ENCODE measurements around the gene GTF2F1.
"Not testable (repeated sequence)": the region's sequence is repeated elsewhere in the genome, so short reads cannot be mapped to it uniquely, and the experiment has no call there.

Gene GTF2F1

DNA sequence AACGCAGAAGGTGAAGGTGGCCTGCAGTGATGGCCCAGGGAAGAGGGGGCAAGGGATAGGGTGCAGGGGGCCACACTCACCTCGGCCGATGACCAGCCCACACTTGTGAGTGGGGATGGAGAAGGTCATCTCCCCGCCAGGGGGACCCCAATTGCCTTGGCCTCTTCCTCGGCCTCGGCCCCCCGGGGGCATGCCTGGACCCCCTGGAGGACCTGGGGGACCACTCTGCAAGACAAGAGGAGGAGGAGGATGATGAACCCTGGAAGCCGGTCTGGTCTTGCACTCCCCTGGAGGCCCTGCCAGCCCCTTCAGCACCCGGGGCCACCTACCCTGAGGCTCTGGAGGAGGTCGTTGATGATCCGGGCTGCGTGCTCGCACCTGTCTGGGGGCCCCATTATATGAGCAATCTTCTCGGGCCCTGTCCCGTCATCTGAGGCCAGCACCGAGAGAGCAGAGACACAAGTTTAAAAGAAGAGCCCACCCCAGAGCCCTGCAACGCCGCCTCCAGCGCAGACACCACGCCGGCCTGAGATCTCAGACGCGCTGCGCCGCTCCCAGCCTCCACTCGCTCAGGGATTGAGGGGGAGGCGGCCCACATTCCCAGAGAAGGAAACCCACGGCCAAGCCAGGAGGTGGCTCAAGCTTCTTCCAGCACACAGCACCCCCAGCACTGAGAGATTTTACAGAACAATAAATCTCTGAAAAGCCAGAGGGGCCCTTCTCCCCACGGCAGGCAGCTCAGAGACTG lies 23.9 kb upstream of the GTF2F1 start:
- DNase-seq, result no peak

- no peak for DNase-seq
These were observed 22.7 kb upstream of the GTF2F1 start for GRCh38 chr19:6415591-6416190.

DNA sequence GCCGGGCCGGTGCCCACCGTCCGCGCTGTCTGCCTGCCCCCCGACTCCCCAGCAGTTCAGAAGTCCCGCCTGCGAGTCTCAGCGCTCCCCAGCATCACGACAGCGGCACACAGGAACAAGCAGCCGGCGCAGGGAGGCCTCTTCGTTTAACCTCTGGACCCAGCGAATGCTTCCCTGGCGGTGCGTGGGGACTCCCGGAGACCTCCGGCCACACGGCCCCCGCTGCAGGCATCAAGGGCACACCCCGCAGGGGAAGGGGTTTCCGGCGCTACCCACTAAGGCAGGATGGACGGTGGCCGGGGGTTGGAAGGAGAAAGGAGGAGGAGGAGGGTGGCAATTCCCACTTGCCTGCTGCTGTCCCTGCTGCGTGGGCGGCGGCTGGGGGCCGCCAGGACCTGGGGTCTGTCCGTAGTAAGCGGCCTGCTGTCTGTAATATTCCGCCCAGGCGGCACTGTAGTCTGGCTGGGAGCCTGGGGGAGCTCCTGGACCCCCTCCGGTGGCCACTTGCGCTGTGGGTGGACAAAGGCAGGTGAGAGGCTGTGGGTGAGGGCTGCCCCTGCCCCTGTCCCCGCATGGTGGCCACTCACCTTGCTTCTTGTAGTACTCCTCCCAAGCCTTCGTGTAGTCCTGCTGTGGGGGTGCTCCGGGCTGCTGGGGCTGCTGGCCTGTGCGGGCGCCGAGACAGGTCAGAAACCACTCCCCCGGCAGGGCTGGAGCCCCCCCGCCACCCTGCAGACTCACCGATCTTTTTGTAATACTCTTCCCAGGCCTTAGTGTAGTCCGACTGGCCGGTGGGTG lies 22.0 kb upstream of the GTF2F1 start:
- DNase-seq, result no peak

- DNase-seq, result no peak
These were observed 21.0 kb upstream of the GTF2F1 start for GRCh38 chr19:6413721-6414643.

DNA sequence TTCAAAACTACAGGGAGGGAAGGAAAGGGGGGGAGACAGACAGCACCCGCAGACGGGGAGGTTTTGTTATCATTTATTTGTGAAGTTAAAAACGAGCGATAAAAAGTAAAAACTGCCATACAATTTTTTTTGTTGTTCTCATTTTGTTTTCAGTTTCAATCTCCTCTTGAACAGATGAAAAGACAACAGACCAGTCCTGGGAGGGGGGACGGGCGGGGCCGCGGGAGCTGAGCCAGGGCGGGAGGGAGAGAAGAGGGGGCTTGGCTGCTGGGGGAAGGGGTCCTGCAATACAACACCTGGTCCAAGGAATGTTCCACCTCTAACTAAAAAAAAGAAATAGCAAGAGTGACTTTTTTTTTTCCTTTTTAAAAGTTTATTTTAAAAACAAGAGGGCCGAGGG lies 20.3 kb upstream of the GTF2F1 start:
- DNase-seq, result no peak

DNA sequence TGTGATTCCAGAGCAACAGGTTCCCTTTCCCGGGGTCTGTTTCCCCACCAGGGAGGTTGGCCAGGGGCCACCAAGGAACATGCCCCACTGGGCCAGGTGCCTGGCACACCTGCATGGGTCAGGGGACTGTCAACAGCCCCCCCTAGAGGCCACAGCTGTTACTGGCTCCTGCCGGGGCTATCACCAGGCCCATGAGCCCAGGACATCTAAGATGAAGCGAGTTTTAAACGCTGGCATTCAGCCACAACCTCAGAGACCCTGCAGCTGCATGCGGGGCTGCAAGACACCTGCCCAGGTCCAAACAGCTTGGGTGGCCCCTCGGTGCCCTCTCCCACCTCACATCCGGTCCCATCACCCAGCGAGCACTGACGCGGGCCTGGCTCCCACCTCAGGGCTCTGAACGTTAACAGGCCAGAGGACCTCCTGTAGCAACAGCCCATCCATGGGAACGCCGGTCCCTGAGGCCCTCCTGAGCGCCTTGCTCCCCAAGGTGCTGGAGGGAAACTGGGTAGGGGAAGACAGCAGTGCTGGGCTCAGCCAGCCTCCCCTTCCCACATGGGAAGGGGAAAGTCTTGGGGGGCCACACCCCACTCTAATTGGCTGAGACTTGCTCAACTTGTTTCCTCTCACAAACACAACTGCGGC lies 19.6 kb upstream of the GTF2F1 start:
- peak; percentile 33 to 47 for DNase-seq

- no peak for DNase-seq
These were observed 19.1 kb upstream of the GTF2F1 start for GRCh38 chr19:6412061-6412446.

- DNase-seq, result no peak
These were observed 16.4 kb upstream of the GTF2F1 start for GRCh38 chr19:6409346-6409745.

GRCh38 chr19:6406401-6406800 lies 13.4 kb upstream of the GTF2F1 start:
- no peak for DNase-seq

- DNase-seq, result no peak
These were observed 10.1 kb upstream of the GTF2F1 start for GRCh38 chr19:6402837-6403608.

GRCh38 chr19:6402058-6402457 lies 9.1 kb upstream of the GTF2F1 start:
- no peak for DNase-seq

DNA sequence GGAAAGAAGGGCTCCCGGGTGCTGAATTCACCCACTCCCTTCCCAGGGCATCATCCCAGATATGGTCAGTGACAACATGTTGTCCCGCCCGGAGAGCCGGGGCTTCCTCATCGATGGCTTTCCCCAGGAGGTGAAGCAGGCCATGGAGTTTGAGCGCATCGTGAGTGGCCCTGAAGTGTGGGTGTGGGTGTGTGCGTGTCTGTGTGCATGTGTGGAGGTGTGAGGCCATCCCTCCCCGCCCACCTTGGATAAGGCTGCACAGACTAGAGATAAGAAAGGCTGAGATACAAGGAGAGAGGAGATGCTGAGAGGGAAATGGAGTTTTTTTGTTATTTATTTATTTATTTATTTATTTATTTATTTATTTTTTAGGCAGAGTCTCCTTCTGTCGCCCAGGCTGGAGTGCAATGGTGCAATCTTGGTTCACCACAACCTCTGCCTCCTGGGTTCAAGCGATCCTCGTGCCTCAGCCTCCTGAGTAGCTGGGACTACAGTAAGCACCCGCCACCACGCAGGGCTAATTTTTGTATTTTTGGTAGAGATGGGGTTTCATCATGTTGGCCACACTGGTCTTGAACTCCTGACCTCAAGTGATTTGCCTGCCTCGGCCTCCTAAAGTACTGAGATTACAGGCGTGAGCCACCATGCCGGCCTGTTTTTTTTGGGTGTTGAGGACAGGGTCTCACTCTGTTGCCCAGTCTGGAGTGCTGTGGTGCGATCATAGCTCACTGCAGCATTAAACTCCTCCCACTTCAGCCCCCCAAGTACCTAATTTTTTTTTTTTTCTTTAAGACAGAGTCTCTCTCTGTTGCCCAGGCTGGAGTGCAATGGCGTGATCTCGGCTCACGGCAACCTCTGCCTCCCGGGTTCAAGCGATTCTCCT lies 7.3 kb upstream of the GTF2F1 start:
- not testable (repeated sequence) for DNase-seq

DNA sequence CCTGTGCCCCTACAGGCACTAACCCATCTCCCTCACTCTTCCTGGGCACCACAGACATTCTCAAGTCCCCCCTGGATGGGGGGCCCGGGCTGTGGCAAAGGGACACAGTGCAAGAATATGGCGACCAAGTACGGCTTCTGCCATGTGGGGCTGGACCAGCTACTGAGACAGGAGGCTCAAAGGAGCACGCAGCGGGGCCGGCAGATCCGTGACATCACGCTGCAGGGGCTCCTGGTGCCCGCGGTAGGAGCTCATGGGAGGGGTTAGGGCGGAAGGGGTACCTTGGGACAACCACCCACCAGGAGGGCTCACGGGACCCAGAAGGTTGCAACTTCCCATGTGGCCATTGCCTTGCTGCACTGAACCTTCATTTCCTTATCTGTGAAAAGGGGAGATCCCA lies 3.3 kb upstream of the GTF2F1 start:
- DNase-seq, result no peak

- no peak for DNase-seq
These were observed 1.9 kb upstream of the GTF2F1 start for GRCh38 chr19:6394831-6395230.

DNA sequence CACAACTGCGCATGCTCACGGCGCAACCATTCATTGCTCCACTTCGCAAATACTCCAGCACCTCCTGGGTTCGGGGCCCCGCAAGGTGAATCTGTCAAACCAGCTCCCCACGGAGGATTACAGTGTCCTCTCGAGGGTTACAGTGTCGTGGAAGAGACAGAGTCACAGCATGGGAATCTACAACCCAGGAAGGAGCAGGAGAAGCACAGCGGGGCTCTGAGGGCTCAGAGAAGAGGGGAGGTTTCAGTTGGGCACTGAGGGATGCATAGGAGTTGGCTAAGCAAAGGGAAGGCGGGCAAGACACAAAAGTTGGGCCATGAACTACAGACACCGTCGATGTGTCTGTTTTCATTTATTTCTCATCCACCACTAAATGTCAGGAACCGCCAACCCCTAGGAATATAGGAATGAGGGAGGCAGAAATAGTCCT lies 1.0 kb upstream of the GTF2F1 start:
- peak; percentile 63 to 69 for DNase-seq

- no peak for DNase-seq
These were observed 517 bp downstream of the GTF2F1 start for GRCh38 chr19:6392221-6393073.

GRCh38 chr19:6387372-6387771 lies 5.6 kb downstream of the GTF2F1 start:
- no peak for DNase-seq

DNA sequence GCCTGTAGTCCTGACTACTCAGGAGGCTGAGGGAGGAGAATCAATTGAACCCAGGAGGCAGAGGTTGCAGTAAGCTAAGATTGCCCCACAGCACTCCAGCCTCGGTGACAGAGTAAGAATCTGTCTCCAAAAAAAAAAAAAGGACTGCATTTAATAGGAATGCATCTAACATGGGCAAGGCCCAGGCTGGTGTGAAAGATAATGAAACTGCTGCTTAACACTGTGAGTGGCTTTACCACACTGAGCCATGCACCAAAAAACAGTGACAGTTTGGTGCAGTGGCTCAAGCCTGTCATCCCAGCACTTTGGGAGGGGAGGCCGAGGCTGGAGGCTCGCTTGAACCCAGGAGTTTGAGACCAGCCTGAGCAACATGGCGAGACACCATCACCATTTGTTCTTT lies 8.6 kb downstream of the GTF2F1 start:
- no peak for DNase-seq

DNA sequence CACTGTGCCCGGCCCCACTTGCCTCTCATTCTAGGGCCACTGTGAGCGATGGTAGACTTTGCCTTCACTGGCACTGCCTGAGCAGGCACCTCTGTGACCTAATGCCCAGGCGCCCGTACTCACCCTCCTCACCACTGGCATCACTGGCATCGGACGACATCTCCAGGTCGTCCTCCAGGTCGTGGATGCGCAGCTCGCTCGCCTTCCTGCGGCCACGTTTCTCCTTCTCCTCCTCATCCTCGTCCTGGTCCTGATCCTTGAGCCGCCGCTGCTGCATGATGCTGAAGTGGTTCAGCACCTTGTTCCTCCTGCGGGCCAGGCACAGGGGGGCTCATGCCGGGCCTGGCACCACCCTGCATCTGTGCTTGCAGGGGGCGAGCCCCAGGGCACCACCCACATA lies 9.8 kb downstream of the GTF2F1 start:
- no peak for DNase-seq

All from activated CD4-positive, alpha-beta T cell treated with anti-CD3 and anti-CD28 coated beads, Interleukin-2, amount 50 U/mL, for 4 hours (primary cell).